Measurements from ENCODE around the gene SLC30A4.

The SLC30A4 gene

GRCh38 chr15:45449916-45450867, 72.4 kb downstream of the SLC30A4 start:
- DNase-seq = no peak

DNA sequence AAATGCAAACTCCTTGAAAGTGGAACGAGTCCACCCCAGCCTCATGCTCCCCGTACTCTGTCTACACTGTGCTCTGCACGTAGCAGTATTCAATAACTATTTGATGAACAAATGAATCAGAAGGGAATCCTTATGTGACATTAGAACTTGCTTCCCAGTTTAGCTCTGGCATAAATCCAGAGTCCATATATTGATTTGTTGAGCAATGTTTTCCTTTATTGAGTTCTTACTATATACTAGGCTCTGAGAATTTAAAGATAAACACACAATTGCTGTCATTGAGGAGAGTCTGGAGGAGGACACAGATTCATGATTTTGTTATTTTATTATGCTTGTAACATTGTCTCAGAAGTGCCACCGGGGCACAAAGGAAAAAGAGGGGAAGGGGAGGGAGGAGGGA, 73.2 kb downstream of the SLC30A4 start:
- no peak for DNase-seq

DNA sequence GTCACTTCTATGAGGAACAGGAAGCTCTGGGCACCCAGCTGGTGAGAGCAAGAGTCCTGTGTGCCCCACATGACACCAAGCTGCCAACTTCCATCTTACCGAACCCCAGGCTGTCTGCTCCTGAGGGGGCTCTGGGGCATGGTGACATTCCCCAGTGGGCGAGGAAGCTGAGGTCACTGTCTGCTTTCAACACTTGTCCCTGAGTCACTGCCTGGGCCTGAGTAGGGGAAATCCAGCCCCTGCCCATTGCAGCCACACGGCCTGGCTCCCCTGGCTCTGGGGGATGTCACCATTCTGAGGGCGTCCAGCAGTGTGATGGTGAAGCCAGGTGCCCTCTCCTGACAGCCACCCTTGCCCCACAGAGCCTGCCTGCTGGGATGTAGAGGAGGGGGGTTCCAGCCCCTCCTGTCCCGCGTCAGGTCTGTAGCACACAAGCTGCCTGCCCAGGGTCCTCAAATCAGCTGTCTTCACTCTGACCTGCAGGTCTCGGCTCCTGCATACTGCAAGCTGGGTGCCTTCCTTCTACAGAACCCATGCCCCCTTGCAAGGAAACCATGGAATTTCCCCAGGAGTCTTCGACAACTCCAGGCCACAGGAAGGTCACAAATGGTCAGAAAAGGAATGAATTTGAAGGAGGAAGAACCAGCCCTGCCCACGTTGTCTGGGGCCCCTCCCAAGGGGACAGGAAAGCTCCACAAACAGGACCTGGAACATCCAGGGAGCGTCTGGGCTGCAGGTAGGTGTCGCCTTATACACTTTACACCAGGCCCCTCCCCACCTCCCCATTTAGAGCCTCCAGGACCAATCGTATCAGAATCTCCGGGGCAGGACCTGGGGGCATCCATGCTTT, 74.3 kb downstream of the SLC30A4 start:
- no peak for DNase-seq

- no peak for DNase-seq
Observed at GRCh38 chr15:45443645-45444044, 78.9 kb downstream of the SLC30A4 start.

GRCh38 chr15:45442507-45443135, 79.9 kb downstream of the SLC30A4 start:
- no peak for DNase-seq

DNA sequence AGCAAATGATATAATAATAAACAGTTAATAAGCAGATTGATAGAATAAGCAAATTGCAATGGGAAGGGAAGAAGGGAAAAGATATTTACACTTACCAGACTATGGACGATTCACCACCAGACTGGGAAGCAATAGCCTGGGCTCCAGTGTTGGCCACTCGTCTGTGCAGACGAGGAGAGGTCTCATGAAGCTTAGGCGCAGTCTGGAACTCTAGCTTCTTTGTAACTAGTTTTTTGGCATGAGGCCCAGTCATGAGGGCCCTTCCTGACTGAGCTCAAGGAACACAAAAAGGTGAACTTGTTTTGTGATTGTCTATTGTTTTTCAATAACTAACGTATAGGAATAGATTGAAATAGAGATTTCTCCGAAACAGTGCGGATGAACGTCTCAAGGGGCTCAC, 80.9 kb downstream of the SLC30A4 start:
- no peak for DNase-seq

- DNase-seq = no peak
Observed at GRCh38 chr15:45441036-45441435, 81.5 kb downstream of the SLC30A4 start.

GRCh38 chr15:45439521-45440260, 82.9 kb downstream of the SLC30A4 start:
- no peak for DNase-seq

DNA sequence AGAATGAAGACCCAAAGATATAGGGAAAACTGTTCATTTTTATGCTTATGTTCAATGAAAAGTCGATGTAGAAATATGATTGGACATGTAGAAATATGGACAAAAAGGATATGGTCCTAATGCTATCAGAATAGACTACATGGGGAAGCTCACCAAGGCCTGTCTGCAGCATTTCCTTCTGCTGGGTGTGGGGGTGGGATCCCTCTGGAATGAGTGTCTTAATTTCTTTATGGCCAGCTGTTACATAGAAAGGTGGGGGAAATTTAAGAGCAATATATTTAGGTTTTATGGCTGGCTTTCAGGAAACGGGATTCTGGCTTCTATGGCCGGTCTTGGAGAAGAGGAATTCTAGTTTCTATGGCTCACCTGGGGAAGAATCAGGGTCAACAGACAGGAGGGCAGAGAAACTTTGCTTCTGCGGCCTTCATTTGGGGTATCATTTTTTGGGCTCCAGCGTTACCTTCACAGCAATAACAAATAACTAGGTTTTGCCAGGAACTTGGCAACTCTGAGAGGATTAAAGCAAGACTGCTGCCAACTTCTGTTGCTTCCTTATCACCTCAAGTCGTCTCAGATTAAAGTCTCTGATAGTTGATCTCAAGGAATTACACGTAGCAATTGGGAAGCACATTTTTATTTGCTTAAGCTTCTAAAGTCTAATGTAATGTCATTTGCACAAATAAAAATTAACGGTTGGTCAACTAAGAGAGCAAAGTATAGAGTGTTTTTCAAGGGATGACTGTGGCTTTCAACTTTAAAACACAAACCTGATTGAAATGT, 87.2 kb downstream of the SLC30A4 start:
- DNase-seq = no peak

GRCh38 chr15:45434078-45434567, 88.4 kb downstream of the SLC30A4 start:
- no peak for DNase-seq

DNA sequence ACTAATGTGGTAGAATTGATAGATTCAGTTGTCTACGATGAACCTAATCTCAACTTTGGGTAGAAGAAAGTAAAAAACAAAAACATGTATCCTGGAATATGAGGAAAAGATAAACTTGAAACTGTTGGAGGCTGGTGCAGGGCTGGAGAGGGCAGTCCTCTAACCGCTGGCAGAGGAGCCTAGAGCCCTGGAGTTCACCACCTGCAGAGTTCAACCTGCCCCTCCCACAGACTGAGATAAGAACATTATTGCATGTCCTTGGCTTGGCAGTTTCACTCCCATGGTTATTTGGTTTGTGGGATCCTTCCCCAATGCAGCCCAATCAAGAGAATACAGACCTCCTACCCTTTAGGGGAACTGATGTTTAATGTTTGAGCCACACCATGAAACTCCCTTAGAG, 91.0 kb downstream of the SLC30A4 start:
- DNase-seq = no peak

GRCh38 chr15:45429941-45430792, 92.4 kb downstream of the SLC30A4 start:
- peak; percentile 74 for DNase-seq
